Stromal cell of bone marrow (primary cell): ENCODE results near the gene CDC42EP5.
"Not testable (repeated sequence)": the region's sequence is repeated elsewhere in the genome, so short reads cannot be mapped to it uniquely, and the experiment has no call there.

Experiments used
- DNase-seq: peaks from one replicate; pipeline ENCODE4 v3.0.0-alpha.2; 2012; ENCODE audit warnings: low read depth

The CDC42EP5 gene

DNA sequence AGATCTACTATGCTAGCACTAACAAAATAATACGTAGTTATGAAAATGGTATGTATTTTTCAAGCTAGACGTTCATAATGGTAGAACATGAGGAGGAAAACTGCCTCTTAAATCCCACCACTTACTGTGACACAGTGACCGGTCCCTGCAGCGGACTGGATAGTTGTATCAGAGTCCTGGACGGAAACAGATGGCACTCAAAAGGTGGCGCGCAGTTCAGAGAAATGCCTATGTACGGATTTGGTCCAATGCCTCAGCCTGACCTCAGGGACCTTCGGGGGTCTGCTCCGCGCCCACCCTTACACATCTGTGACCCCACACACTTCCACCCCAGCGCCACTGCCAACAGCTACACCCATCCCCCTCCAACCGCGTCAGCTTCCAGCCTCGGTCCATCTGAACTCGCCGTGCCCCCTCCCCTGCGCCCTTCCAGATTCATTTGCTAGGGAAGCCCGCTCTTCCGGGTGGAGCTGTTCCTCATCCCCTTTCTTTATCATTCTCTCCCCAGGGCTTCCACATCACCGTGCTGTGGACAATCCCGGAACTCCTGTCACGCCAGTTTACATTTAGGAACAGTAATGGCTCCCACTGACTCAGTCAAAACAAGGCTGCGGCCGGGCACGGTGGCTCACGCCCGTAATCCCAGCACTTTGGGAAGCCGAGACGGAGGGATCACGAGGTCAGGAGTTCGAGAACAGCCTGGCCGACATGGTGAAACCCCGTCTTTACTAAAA is 24.9 kb downstream of the CDC42EP5 start:
- no peak for DNase-seq

DNA sequence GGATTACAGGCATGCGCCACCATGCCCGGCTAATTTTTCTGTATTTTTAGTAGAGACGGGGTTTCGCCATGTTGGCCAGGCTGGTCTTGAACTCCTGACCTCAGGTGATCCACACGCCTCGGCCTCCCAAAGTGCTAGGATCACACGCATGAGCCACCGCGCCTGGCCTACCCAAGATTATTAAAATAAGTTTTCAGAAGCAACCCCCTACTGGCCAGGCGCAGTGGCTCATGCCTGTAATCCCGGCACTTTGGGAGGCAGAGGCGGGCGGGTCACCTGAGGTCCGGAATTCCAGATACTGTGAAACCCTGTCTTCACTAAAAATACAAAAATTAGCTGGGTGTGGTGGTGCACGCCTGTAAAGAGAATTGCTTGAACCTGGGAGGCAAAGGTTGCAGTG is 26.7 kb downstream of the CDC42EP5 start:
- DNase-seq, result not testable (repeated sequence)

- no peak for DNase-seq
These were observed 28.4 kb downstream of the CDC42EP5 start for GRCh38 chr19:54444737-54445136.

DNA sequence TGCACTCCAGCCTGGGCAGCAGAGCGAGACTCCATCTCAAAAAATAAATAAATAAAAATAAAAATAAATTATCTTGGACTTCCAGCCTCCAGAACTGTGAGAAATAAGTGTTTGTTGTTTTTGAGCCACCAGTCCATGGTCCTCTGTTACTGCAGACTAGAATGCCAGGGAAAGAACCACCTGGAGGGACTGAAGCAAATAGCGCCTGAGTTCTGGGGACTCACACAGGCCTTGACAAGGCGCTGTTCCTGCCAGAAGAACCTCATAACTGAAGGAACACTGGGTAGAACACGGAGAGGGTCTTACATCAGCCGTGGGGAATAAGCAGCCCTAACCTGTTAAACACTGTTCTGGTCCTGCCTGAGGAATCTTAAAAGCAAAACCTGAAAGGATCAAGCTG is 32.5 kb downstream of the CDC42EP5 start:
- no peak for DNase-seq

GRCh38 chr19:54439174-54439851 is 33.8 kb downstream of the CDC42EP5 start:
- no peak for DNase-seq

DNA sequence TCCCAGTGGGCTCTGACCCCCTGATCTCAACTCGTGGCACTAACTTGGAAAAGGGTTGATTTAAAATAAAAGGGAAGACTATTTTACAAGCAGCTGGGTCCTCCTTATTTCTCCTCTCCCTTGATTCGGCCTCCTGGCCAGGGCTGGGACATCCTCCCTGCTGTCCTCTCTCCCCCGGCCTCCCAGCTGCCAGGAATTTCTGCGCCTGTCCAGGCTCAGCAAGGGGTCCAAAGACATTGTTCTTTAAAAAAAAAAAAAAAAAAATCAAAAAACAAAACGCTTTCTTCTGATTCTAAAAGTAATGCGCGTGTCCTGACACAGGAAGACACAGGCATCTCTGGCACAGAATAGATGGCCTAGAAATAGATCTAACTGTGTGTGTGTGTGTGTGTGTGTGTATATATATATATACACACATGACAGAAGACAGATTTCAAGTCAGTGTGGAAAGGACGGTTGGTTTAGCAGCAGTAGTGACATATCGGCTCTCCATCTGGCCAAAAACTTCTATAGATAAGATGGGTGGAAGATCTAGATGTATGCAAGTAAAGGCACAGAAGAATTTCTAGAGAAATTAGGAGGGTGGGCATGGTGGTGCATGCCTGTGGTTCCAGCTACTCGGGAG is 36.4 kb downstream of the CDC42EP5 start:
- DNase-seq, result no peak

GRCh38 chr19:54436031-54436523 is 37.0 kb downstream of the CDC42EP5 start:
- no peak for DNase-seq

DNA sequence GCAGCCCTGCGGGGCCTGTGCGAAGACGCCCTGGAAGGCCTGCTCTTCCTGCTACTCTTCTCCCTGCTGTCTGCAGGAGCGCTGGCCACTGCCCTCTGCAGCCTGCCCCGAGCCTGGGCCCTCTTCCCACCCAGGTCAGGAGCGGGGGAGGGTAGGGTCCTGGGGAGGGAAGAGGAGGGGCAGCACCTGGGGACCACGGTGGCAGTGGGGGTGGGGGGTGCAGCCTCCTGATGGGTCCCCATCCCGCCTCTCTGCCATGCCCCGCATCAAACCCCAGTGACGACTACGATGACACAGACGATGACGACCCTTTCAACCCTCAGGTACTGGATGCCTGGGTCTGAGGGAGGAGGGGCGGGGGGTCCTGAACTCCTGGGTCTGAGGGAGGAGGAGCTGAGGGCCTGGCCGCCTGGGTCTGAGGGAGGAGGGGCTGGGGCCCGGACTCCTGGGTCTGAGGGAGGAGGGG is 37.5 kb downstream of the CDC42EP5 start:
- DNase-seq, result no peak

GRCh38 chr19:54434873-54435214 is 38.3 kb downstream of the CDC42EP5 start:
- no peak for DNase-seq

- no peak for DNase-seq
These were observed 38.8 kb downstream of the CDC42EP5 start for GRCh38 chr19:54434112-54434872.

DNA sequence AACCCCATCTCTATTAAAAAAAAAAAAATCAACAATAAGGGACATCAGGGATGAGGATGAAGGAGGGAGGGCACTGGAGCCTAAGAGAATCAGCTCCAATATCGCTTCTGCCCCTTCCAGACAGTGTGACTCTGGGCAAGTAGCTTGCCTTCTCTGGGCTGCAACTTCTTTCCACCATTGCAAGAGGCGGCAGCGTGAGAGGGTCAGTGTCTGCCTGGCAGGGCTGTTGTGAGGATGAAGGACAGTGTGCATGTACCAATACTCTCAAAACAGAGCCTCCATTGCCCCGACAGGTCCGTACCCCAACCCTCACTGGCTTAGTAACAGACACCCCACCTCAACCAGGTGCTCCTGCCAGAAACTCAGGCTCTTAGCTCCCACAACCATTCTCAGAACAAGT is 39.4 kb downstream of the CDC42EP5 start:
- DNase-seq, result no peak

DNA sequence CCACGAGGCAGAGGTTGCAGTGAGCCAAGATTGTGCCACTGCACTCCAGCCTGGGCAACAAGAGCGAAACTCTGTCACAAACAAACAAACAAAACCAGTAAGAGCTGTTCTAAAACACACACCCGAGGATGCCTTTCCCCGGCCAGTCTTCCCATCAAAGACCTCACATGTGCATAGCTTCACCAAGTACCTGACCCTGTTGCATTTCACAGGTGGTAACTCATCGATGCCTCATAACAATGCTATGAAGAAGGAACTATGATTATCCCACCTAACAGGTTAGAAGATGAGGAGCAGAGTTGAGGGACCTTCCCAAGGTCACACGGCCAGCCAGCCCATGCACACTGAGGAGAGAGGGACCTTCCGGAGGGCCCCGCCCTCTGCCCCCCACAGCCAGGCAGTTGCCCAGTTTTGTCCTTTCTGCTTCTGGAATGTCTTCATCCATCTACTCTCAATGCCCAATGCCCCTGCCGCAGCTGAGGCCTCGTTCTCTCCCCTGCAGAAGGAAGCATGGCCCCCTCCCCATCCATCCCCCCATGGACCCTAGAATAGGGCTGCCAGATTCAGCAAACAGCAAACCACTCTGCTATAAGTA is 40.9 kb downstream of the CDC42EP5 start:
- no peak for DNase-seq

GRCh38 chr19:54431255-54431838 is 41.7 kb downstream of the CDC42EP5 start:
- DNase-seq, result no peak

DNA sequence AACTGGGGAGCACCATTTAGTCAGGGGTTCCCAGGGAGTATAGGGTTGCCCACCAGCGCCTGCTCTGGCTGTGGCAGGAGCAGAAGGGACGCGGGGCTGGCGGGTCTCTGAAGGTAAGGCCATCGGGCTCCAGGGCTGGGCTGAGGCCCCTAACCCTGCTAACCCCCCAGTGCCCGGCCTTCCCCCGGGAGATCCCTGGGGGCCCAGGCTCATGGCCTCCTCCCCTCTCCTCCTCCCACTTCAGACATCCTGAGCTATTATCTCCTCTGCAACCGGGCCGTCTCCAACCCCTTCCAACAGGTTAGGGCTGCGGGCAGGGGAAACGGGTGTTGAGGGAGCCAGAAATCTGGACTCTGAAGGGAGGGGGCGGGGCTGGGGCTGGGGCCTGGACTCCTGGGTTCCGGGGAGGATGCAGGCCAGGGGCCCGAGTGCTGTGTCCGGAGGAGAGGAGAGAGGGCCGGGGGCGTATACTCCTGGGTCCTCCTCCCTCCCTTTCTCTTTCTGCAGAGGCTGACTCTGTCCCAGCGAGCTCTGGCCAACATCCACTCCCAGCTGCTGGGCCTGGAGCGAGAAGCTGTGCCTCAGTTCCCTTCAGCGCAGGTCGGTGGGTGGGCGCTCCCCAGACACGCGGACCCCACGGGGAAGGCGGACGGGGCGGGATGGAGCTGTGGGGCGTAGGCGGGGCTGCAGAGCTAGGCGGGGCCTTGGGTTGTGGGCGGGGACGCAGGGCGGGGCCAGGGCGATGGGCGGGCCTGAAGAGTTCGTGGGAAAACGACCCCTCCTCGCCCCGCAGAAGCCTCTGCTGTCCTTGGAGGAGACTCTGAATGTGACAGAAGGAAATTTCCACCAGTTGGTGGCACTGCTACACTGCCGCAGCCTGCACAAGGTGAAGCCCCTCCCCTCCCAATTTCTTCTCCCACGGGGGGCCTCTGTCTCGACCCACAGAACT is 42.5 kb downstream of the CDC42EP5 start:
- DNase-seq, result no peak

GRCh38 chr19:54429545-54430227 is 43.4 kb downstream of the CDC42EP5 start:
- DNase-seq, result no peak

DNA sequence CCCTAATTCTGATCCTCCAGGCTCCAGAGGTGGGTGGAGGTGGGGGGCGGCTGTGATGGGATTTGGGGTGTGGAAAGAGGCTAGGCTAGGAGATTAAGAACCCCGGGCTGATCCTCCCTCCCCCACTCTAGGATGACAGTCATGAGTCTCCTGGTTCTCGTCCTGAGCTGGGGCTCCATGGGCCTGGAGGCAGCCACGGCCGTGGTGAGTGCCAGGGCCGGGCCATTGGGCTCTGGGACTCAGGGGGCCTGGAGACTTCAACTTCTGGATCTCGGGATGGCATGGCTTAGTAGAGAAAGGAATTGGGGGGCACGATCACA is 44.0 kb downstream of the CDC42EP5 start:
- no peak for DNase-seq

DNA sequence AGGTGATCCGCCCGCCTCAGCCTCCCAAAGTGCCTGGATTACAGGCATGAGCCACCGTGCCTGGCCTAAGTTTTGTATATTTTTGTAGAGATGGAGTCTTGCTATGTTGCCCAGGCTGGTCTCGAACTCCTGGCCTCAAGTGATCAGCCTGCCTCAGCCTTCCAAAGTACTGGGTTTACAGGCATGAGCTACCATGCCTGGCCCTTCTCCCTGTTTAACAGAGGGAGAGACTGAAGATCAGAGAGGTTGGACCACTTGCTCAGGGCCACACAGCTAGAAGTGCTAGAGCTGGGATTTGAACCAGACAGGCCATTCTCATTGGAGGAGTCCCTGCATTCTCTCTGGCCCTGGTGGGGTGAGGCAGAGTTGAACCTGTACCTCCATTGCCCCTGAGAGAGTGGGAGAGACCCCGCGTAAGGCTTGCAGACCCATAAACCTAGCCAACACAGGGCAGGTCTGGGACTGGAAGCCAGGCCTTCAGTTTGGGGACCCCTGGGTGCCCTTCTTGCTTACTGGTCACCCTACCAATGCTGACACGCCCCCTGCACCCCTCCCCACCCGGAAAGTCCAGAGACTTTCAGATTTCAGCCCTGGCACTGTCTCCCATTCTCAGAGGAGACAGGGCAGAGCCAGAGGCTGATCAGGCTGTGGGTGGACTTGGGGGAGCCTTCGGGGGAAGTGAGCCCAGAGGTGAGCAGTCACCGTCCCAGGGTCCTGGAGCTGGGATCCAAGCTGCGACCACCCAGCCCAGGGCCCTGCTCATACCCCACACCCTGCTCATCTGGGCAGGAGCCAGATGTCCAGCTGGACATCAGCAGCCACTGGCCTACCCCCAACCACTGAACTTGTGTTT is 44.5 kb downstream of the CDC42EP5 start:
- DNase-seq, result no peak

GRCh38 chr19:54427586-54427985 is 45.5 kb downstream of the CDC42EP5 start:
- DNase-seq, result no peak
